Gastroesophageal sphincter (tissue), 3 donors: Measurements from ENCODE around the gene TMEM273.

Source experiments
- EP300 ChIP-seq: sonication (generic); formaldehyde crosslinking; IDR thresholded peaks from one replicate; pipeline ENCODE4 v1.6.1; 2017; ENCODE audit warnings: antibody characterized with exemption, mild to moderate bottlenecking
- POLR2A ChIP-seq, 2 donors: fragments of 450-650 bp; IDR thresholded peaks; one replicate each; pipeline ENCODE4 v1.6.1; 2017; ENCODE audit warnings: antibody characterized with exemption in 2 of 2, mild to moderate bottlenecking in 2 of 2, moderate library complexity in 1 of 2
- POLR2AphosphoS5 ChIP-seq: sonication (generic); formaldehyde crosslinking; IDR thresholded peaks from one replicate; pipeline ENCODE4 v1.6.1; 2017; ENCODE audit warnings: antibody characterized with exemption
- TF ChIP-seq, protein P1 (sequence below), 4 experiments: fragments of 200-600 bp in 2 of 4; fragments of 450-650 bp in 2 of 4; sonication (generic) in 1 of 4; IDR thresholded peaks; one replicate each; pipeline ENCODE4 v1.5.1; 2017 to 2019; ENCODE audit warnings: antibody characterized with exemption in 4 of 4, mild to moderate bottlenecking in 2 of 4, moderate library complexity in 2 of 4

DNA sequence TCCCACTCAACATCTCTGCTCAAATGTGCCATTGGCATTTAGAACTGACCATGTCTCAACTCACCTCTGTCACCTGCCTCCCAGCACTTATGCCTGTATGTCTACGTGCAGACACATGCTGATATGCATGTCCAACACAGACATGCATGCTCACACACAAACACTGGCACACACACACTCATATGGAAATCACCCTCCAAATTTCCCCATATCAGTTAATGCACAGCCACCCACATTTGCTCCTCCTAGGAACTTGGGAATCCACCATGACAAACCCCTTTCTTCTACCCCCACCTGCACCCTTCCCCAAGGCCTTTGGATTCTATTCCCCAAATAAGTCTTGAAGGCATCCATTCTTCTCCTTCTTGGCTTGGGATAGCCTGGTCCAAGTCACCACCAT lies 58.8 kb downstream of the TMEM273 start:
- TF ChIP-seq, protein P1, sequence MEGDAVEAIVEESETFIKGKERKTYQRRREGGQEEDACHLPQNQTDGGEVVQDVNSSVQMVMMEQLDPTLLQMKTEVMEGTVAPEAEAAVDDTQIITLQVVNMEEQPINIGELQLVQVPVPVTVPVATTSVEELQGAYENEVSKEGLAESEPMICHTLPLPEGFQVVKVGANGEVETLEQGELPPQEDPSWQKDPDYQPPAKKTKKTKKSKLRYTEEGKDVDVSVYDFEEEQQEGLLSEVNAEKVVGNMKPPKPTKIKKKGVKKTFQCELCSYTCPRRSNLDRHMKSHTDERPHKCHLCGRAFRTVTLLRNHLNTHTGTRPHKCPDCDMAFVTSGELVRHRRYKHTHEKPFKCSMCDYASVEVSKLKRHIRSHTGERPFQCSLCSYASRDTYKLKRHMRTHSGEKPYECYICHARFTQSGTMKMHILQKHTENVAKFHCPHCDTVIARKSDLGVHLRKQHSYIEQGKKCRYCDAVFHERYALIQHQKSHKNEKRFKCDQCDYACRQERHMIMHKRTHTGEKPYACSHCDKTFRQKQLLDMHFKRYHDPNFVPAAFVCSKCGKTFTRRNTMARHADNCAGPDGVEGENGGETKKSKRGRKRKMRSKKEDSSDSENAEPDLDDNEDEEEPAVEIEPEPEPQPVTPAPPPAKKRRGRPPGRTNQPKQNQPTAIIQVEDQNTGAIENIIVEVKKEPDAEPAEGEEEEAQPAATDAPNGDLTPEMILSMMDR (IDR thresholded peaks at IDR 0.05), result no peak
- no peak for TF ChIP-seq POLR2A (IDR thresholded peaks at IDR 0.05)
- no peak for TF ChIP-seq POLR2AphosphoS5
- no peak for TF ChIP-seq EP300
